ENCODE data around the gene BOK.
"Not testable (repeated sequence)": the region's sequence is repeated elsewhere in the genome, so short reads cannot be mapped to it uniquely, and the experiment has no call there.

Gene BOK, protein sequence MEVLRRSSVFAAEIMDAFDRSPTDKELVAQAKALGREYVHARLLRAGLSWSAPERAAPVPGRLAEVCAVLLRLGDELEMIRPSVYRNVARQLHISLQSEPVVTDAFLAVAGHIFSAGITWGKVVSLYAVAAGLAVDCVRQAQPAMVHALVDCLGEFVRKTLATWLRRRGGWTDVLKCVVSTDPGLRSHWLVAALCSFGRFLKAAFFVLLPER

DNA sequence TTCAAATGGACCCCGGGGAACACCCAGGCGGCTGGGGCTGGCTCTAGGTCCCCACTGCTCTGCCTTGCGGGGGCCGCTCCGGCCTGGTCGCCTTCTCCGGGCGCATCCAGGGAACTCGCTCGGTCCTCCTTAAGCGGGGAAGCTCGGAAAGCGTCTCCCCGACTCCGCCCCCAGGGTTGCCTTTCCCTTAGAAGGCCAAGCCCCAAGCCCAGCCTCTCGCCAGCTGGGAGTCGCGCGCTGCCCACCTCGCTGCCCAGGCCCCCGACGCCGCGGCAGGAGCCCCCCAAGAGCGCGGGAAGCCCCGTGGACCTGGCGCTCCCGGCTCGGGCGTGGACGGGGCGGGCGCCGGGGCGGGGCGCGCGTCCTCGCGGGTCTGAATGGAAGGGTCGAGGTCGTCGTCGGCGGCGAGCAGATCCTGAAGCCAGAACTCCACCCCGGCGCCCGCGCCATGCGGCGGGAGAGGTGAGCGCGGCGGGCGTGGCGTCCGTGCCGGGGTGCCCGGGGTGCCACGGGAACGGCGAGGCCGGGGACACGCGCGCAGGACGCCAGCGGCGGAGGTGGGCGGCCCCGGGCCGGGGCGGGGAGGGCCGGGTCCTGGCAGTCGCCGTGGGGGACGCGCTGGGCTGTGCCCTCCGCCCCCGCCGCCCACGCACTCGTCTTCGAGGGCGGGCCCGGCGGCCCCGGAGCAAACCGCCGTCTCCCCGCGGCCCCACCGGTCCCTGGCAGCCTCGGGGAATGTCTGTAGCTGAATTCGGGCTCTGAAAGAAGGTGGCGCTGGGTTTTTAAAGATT, at the start of gene BOK:
TSS of gene BOK (plus strand) at position 214 of the 791 bp plus-strand sequence. CDS start 739 bp downstream, outside the sequence.
- DNase-seq (ENCODE audit: low read depth): no peak

DNA sequence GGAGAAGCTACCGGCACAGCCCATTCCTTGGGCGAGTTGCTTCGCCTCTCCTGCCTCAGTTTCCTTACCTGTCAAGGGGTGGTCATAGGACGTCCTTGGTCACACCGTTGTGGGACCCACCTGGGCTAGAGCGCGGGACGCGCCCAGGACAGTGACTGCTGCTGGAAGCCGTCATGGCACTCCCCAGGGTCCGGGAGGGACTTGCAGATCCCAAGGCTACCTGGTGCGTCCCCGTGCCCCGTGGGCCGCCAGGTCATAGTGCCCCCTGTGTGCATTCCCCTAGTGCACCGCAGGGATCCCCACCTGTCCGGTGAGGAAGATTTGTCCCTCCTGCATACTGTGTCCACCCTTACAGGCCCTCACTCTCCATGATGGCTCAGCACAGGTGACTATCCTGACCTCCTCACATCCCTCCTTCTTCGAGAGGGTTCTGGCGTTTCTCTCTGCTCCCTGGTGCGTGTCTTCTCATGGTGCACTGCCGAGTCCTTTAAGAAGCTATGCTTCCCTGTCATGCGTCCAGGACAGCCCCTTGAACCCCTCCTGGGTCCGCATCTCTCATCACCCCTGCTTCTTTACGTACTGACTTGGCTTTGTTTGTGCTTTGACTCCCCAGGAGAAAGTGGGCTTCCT, 49.3 kb upstream of the BOK start:
- no peak for DNase-seq (ENCODE audit: low read depth)

GRCh38 chr2:241511091-241511741, 47.3 kb upstream of the BOK start:
- DNase-seq (ENCODE audit: low read depth): no peak

GRCh38 chr2:241514553-241514952, 44.0 kb upstream of the BOK start:
- DNase-seq (ENCODE audit: low read depth): no peak

- DNase-seq (ENCODE audit: low read depth): no peak
These were observed 43.4 kb upstream of the BOK start for GRCh38 chr2:241514986-241515737.

- no peak for DNase-seq (ENCODE audit: low read depth)
These were observed 42.0 kb upstream of the BOK start for GRCh38 chr2:241516520-241516965.

- DNase-seq (ENCODE audit: low read depth): no peak
These were observed 41.2 kb upstream of the BOK start for GRCh38 chr2:241517297-241517696.

DNA sequence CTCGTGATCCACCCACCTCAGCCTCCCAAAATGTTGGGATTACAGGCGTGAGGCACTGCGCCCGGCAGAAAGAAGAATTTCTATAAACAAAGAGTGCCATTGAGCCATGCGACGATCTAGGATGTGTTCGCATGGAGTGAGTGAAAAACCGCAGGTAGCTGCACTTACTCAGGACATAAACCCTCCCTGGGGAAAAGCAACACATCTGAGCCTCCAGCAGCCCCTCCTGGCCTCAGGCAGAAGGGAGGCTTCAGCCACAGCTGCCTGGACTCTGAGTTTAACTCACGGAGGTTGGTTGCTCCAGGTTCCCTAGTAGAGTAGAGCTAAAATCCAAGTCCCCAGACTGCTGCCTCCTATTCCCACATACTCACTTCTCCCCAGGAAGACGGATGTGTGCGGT, 38.9 kb upstream of the BOK start:
- no peak for DNase-seq (ENCODE audit: low read depth)

- DNase-seq (ENCODE audit: low read depth): no peak
These were observed 36.1 kb upstream of the BOK start for GRCh38 chr2:241522477-241522876.

- not testable (repeated sequence) for DNase-seq (ENCODE audit: low read depth)
These were observed 32.4 kb upstream of the BOK start for GRCh38 chr2:241525818-241526780.

DNA sequence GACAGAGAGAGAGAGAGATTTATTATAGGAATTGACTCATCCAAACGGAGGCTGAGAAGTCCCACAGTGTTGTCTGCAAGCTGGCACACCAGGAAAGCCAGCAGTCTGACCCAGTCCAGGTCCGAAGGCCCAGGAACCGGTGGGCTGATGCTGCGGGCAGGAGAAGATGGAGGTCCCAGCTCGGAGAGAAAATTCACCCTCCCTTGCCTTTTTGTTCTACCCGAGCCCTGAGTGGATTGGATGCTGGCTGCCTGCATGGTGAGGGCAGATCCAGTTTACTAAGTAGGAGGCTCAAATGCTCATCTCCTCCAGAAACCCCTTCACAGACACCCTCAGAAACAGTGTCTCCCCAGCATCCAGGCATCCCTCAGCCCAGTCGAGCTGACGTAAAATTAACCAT, 28.0 kb upstream of the BOK start:
- DNase-seq (ENCODE audit: low read depth): no peak

GRCh38 chr2:241531161-241531722, 27.3 kb upstream of the BOK start:
- no peak for DNase-seq (ENCODE audit: low read depth)

DNA sequence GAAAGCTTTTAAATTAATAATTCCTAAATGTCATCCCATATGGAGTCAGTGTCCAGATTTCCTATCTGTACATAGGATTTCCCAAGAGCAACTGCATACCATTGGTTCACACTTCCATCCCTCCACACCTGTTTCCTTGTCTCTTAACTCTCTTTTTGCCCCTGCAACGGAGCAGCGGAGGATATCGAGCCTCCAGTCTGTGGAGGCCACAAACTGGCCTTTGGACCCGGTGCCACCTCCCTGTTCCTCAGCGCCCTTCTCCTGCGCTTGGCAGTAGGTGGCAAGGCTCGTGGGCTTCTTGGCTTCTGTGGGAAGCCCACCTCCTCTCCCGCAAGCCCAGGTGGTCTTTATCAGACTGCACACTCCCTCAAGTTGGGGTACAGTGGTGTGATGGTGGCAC, 26.4 kb upstream of the BOK start:
- DNase-seq (ENCODE audit: low read depth): no peak

DNA sequence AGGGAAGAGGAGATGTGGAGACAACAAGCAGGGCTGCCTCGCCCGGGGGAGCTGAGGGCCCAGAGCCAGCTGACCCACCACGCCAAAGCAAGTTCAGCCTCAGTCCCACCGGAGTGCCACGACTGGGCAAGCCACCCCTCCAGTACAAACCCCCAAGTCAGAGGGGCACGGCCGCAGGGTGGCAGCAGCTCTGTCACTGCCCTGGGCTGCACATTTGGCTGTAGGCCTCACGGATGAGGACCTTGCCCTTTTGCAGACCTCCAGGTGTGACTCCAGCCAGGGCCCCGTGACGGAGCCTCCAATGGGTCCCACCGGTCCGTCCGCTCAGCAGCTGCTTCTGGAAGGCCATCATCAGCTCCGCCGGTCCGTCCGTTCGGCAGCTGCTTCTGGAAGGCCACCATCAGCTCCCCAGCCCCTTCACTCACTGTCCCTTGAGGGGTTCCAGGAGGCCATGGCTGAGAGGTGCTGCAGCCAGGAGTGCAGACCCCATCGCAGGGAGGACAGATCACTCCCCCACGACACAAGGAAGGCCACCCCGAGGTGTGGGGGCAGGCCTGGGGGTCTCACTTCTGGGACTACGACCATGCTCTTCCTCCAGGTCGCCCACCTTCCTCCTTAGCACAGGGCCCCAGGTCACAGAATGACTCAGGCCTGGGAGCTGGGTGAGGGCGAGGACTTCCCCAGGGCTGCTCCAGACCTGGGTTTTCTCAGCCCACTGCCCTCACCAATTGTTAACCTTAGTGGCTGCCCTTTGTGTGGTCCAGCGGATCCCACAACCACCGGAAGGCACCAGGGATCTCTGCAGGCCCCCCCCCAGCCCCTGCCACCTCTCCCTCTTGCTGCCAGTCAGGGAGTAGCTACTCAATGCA, 25.6 kb upstream of the BOK start:
- DNase-seq (ENCODE audit: low read depth): no peak

- no peak for DNase-seq (ENCODE audit: low read depth)
These were observed 24.3 kb upstream of the BOK start for GRCh38 chr2:241534293-241534692.

DNA sequence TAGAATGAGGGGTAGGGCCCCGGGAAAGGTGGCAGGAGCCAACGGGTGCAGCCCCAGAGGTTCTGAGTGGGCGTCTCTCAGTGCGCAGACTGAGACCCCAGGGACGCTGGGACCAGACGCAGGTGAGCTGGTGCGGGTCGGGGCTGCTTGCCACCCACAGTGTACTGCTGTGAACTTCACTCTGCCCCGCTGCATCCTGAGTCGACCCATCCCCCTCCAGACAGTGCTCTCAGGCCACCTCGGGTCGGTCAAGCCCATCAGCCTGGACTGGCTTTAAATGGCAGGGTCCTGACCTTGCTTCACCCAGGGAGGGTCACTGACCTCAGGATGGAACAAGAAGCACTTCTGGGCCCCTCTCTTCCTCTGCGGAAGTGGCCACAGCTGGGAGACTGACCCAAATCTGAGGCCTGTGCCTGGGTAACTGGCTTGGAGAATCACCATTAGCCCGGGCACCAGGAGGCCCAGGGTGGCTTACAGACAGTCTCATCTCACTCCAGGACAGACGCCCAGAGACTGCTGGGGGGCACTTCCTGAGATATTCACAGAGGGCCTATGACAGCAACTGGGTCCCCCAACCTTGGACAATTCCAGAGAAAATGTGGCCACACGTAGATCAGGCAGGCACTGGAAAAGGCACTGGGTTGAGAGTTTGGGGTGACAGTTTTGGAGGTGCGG, 23.7 kb upstream of the BOK start:
- DNase-seq (ENCODE audit: low read depth): no peak

DNA sequence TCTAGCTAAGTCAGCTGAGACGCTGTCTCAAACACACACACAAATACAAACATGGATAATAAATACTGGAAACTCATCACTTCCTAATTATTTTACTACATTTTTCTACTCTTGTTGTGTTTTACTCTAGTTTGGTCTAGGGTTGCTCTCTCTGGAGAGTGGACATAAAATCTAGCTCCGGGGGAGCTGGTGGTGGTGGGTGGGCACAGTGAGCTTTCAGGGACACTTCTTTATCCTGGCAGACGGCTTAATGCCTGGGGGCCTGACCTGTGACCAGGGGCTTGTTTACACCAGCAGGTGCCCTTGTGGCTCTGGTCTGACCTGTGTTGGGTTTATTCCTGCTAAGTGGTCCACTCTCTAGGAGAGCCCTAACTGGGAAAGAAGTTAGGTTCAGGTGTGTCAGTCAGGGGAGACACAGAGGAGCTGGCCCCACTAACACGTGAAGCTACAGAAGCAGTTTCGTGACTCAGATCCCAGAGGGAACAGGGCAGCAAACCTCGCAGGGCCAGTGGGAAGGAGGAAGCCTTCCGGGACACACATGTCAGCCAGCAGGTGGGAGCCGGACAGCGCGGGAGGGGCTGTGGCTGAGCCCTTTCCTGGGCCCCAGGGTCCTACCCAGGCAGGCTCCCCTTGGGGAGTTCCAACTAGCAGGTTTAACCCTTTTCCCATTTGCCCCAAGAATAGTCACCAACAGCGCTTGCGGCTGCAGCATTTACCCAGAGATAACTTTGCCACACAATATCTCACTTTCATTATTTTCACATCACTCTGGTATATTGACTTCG, 22.5 kb upstream of the BOK start:
- no peak for DNase-seq (ENCODE audit: low read depth)

Data from non-pigmented ciliary epithelial cell (primary cell).